GM12878 (cell line): Measurements from ENCODE around the gene MYCBPAP. TPM values are rescaled to one million over a fixed set of nuclear protein-coding genes. Genes with fewer than 3 reads are reported as not detected.
A peak's percentile ranks its signal among the peaks of the same experiment; 100 is the strongest.

Experiments
- ATAC-seq: fragments of 200-7000 bp; cut with Tn5 transposase; 3 replicates; pipeline ENCODE4 v1.9.1; 2020; ENCODE audit warnings: mild to moderate bottlenecking, moderate library complexity
- BruUV-seq: library from RNA; stranded (reverse); fragments of 400-500 nt; replicated peaks from 2 replicates; lab custom pipeline; 2021; lab: Mats Ljungman, UMichigan
- CTCF ChIA-PET: fragments of 300-600 bp; sonication (Branson Sonifier 250); formaldehyde crosslinking; extraction: SDS; loops from one replicate; lab custom pipeline; 2021; ENCODE audit warnings: inconsistent platforms; lab: Yijun Ruan, JAX
- POLR2A ChIA-PET: fragments of 350-600 bp; formaldehyde crosslinking; extraction: SDS; loops from one replicate; lab custom pipeline; 2021; ENCODE audit warnings: inconsistent platforms; lab: Charles Lee
- RAD21 ChIA-PET: fragments of 300-600 bp; sonication (Branson Sonifier 250); formaldehyde crosslinking; loops from one replicate; lab custom pipeline; 2023; ENCODE audit warnings: antibody characterized with exemption; ENCODE audit not compliant: unreplicated experiment; lab: Charles Lee
- SMC1A ChIA-PET: fragments of 300-600 bp; sonication (Branson Sonifier 250); formaldehyde crosslinking; loops from one replicate; lab custom pipeline; 2023; ENCODE audit not compliant: unreplicated experiment, uncharacterized antibody; lab: Charles Lee
- DNase-seq: peaks from one replicate; pipeline ENCODE4 v3.0.0-alpha.2; 2011; ENCODE audit warnings: low read depth, low spot score
- FAIRE-seq: peaks from 3 replicates; lab custom pipeline; 2011; peaks lifted over from hg19 to GRCh38; lab: Jason Lieb, UNC
- H2AFZ ChIP-seq: 2 replicates; pipeline ENCODE4 v1.6.0; 2011; ENCODE audit warnings: low read depth, low read length, control low read depth; ENCODE audit not compliant: control insufficient read depth
- H3K27ac ChIP-seq: 2 replicates; pipeline ENCODE4 v1.5.1; 2011; ENCODE audit warnings: control low read depth; ENCODE audit not compliant: control insufficient read depth, insufficient read depth
- H3K27me3 ChIP-seq, 2 experiments: replicated peaks in 1 of 2; 2 replicates each; pipeline versions ENCODE4 v1.6.0 to v1.6.1; 2011; ENCODE audit warnings: low read length in 1 of 2; ENCODE audit not compliant: control insufficient read depth in 2 of 2, insufficient read depth in 2 of 2
- H3K36me3 ChIP-seq, 2 experiments: 2 replicates each; pipeline ENCODE4 v1.5.1; 2011; ENCODE audit warnings: low read length in 1 of 2; ENCODE audit not compliant: control insufficient read depth in 2 of 2, insufficient read depth in 2 of 2
- H3K4me1 ChIP-seq: 2 replicates; pipeline ENCODE4 v1.6.1; 2011; ENCODE audit warnings: mild to moderate bottlenecking, low read length, moderate library complexity, mixed read lengths; ENCODE audit not compliant: control insufficient read depth, insufficient read depth
- H3K4me2 ChIP-seq: 2 replicates; pipeline ENCODE4 v1.6.0; 2011; ENCODE audit warnings: control low read depth; ENCODE audit not compliant: control insufficient read depth, insufficient read depth
- H3K4me3 ChIP-seq: fragments of 200-600 bp; sonication (generic); 2 replicates; pipeline ENCODE4 v1.5.1; 2016
- H3K79me2 ChIP-seq: 2 replicates; pipeline ENCODE4 v1.6.0; 2011; ENCODE audit warnings: low read length; ENCODE audit not compliant: control insufficient read depth, insufficient read depth
- H3K9ac ChIP-seq: 2 replicates; pipeline ENCODE4 v1.8.0; 2011; ENCODE audit warnings: low read length, control low read depth, mixed read lengths; ENCODE audit not compliant: control insufficient read depth, insufficient read depth
- H3K9me3 ChIP-seq: replicated peaks from 3 replicates; pipeline ENCODE4 v1.5.1; 2011; ENCODE audit warnings: mild to moderate bottlenecking, low read length; ENCODE audit not compliant: control insufficient read depth, insufficient read depth
- H4K20me1 ChIP-seq: 2 replicates; pipeline ENCODE4 v1.6.0; 2011; ENCODE audit not compliant: control insufficient read depth, insufficient read depth
- EGR1 ChIP-seq, 2 experiments: IDR thresholded peaks; 1 replicate in 1 of 2; 2 replicates in 1 of 2; pipeline ENCODE4 v1.6.1; 2011 to 2012; ENCODE audit warnings: low read depth in 2 of 2, low read length in 2 of 2, borderline replicate concordance in 1 of 2, mild to moderate bottlenecking in 1 of 2, moderate library complexity in 1 of 2
- WGBS: methylation state at CpG from one replicate; pipeline ENCODE4 v1.1.6; 2016; ENCODE audit warnings: low lambda C conversion rate; ENCODE audit not compliant: insufficient replicate concordance, insufficient coverage; ENCODE audit errors: missing lambda C conversion rate; 5-methylcytosine and 5-hydroxymethylcytosine counted together
- in situ Hi-C: fragments of 300-500 bp; cut with MboI; formaldehyde crosslinking; loops from 9 replicates; pipeline ENCODE4 v1.14.3; 2018; ENCODE audit warnings: mixed read lengths
- intact Hi-C: fragments of 100-400 bp; cut with micrococcal nuclease; formaldehyde crosslinking; loops from one replicate; pipeline ENCODE4 v1.14.2; 2022; ENCODE audit not compliant: unreplicated experiment
- polyA plus RNA-seq, 11 experiments: library from polyadenylated mRNA; depleted of rRNA in 4 of 11; unstranded in 6 of 11; stranded (reverse) in 5 of 11; fragments of >200 nt; fragmentation: Nextera tagmentation in 4 of 11; fragmentation: Illumina TruSeq in 1 of 11; extraction: Ambion mirVana in 4 of 11; extraction: Trizol in 1 of 11; gene quantifications; 1 replicate in 1 of 11; 2 replicates in 10 of 11; pipeline versions ENCODE4 v1.2.1 to v1.2.3, GENCODE V29; 2011 to 2016; ENCODE audit warnings: inconsistent platforms in 2 of 11, missing spikeins in 2 of 11, low read depth in 1 of 11
- total RNA-seq, 4 experiments: library from RNA; depleted of rRNA in 3 of 4; stranded (reverse); fragments of >200 nt in 3 of 4; fragmentation: Illumina TruSeq in 1 of 4; extraction: Trizol in 1 of 4; gene quantifications; 2 replicates each; pipeline versions ENCODE4 v1.2.1 to v1.2.3, GENCODE V29; 2013 to 2021
- TF ChIP-seq, protein P1 (sequence below): fragments of 450-650 bp; IDR thresholded peaks from 2 replicates; pipeline ENCODE4 v1.6.1; 2017; ENCODE audit warnings: mild to moderate bottlenecking
- TF ChIP-seq, protein P2 (sequence below): fragments of 450-650 bp; formaldehyde crosslinking; IDR thresholded peaks from 2 replicates; pipeline ENCODE4 v1.5.0; 2022; ENCODE audit warnings: mild to moderate bottlenecking, missing genetic modification characterization

The MYCBPAP gene
- total and polyA plus RNA-seq, 10 of the 15 experiments (the other 5 are each of a cell fraction or from before 2014, with no cell fraction given): 0.23 to 2.7 (median 1.5) TPM

DNA sequence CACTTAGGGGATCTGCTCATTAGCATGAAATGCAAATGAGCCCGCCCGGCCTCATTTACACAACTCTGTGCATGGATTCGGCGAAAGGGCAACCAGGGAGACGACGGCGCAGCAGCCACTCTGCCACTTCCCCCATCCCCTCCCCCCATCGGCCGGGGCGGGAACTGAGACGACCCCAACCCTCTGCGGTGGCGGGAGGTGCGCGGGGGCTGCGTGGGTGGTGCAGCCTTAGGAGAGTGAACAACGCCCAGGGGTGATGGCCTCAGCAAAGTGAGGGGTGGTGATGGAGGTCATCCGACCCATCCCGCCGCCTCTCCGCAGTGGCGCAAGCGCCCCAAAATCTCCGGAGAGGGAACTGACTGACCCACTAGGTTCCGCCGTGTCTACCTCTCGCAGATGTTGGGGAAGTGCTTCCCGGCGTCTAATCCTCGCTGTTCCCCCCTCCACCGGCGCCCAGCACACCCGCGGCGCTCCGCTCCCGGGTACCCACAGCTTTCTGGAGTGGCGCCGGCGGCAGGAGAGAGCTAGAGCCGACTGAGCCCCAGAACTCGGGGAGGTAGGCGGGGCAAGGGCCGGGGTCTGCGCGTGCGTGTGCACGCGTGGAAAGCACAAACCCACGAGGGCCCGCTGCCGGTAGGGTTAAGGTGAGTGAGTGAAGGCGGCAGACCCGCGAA is 50.8 kb downstream of the MYCBPAP start:
- H4K20me1 ChIP-seq: no peaks in the 10 kb centered on the region
- SMC1A ChIA-PET: no interaction called here
- CTCF ChIA-PET: no interaction called here
- no peak overlapping the region for H3K4me3 ChIP-seq
- peak in 1 of 2 experiments; percentile 27; a peak in 1 of 3 replicates for TF ChIP-seq EGR1 (IDR thresholded peaks at IDR 0.05; ENCODE audit: borderline replicate concordance in 1 of 2, low read depth in 2 of 2, low read length in 2 of 2)
- TF ChIP-seq, protein P1, sequence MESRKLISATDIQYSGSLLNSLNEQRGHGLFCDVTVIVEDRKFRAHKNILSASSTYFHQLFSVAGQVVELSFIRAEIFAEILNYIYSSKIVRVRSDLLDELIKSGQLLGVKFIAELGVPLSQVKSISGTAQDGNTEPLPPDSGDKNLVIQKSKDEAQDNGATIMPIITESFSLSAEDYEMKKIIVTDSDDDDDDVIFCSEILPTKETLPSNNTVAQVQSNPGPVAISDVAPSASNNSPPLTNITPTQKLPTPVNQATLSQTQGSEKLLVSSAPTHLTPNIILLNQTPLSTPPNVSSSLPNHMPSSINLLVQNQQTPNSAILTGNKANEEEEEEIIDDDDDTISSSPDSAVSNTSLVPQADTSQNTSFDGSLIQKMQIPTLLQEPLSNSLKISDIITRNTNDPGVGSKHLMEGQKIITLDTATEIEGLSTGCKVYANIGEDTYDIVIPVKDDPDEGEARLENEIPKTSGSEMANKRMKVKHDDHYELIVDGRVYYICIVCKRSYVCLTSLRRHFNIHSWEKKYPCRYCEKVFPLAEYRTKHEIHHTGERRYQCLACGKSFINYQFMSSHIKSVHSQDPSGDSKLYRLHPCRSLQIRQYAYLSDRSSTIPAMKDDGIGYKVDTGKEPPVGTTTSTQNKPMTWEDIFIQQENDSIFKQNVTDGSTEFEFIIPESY: no peak
- TF ChIP-seq, protein P2, sequence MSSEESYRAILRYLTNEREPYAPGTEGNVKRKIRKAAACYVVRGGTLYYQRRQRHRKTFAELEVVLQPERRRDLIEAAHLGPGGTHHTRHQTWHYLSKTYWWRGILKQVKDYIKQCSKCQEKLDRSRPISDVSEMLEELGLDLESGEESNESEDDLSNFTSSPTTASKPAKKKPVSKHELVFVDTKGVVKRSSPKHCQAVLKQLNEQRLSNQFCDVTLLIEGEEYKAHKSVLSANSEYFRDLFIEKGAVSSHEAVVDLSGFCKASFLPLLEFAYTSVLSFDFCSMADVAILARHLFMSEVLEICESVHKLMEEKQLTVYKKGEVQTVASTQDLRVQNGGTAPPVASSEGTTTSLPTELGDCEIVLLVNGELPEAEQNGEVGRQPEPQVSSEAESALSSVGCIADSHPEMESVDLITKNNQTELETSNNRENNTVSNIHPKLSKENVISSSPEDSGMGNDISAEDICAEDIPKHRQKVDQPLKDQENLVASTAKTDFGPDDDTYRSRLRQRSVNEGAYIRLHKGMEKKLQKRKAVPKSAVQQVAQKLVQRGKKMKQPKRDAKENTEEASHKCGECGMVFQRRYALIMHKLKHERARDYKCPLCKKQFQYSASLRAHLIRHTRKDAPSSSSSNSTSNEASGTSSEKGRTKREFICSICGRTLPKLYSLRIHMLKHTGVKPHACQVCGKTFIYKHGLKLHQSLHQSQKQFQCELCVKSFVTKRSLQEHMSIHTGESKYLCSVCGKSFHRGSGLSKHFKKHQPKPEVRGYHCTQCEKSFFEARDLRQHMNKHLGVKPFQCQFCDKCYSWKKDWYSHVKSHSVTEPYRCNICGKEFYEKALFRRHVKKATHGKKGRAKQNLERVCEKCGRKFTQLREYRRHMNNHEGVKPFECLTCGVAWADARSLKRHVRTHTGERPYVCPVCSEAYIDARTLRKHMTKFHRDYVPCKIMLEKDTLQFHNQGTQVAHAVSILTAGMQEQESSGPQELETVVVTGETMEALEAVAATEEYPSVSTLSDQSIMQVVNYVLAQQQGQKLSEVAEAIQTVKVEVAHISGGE (CRISPR knock-in tag): no peak
- TF ChIP-seq, all 136 proteins: peak for 1
- BruUV-seq: no TSS peak
- peak overlapping the region; percentile 100 for H3K4me2 ChIP-seq
- POLR2A ChIA-PET: no interaction called here
- H3K9ac ChIP-seq: no peak overlapping the region
- no peaks in the 10 kb centered on the region for H3K36me3 ChIP-seq
- DNase-seq (no peak), ATAC-seq (no peak), FAIRE-seq (no peak)
- peaks cover 14% of the 10 kb centered on the region; the same call in 1 of the 2 replicates for H3K4me1 ChIP-seq
- intact Hi-C loops (no loop called here), in situ Hi-C loops (no loop called here)
- peaks cover 20 to 23% of the 10 kb centered on the region in 2 experiments for H3K27me3 ChIP-seq
- H3K27ac ChIP-seq: no peak overlapping the region
- no peaks in the 10 kb centered on the region for H3K79me2 ChIP-seq
- H3K9me3 ChIP-seq: no peaks in the 10 kb centered on the region
- no peak overlapping the region for H2AFZ ChIP-seq
- 18% methylated on average over 55 of the region's 55 CpGs for WGBS
- RAD21 ChIA-PET: no interaction called here
